NCI-H187 (cell line): Measurements from ENCODE around the gene FRMPD4.
"Not testable (repeated sequence)": the region's sequence is repeated elsewhere in the genome, so short reads cannot be mapped to it uniquely, and the experiment has no call there.

ENCODE experiments used
- DNase-seq, 2 experiments: peaks; one replicate each; lab custom pipeline; 2025; lab: John Stamatoyannopoulos, UW

The FRMPD4 gene

DNA sequence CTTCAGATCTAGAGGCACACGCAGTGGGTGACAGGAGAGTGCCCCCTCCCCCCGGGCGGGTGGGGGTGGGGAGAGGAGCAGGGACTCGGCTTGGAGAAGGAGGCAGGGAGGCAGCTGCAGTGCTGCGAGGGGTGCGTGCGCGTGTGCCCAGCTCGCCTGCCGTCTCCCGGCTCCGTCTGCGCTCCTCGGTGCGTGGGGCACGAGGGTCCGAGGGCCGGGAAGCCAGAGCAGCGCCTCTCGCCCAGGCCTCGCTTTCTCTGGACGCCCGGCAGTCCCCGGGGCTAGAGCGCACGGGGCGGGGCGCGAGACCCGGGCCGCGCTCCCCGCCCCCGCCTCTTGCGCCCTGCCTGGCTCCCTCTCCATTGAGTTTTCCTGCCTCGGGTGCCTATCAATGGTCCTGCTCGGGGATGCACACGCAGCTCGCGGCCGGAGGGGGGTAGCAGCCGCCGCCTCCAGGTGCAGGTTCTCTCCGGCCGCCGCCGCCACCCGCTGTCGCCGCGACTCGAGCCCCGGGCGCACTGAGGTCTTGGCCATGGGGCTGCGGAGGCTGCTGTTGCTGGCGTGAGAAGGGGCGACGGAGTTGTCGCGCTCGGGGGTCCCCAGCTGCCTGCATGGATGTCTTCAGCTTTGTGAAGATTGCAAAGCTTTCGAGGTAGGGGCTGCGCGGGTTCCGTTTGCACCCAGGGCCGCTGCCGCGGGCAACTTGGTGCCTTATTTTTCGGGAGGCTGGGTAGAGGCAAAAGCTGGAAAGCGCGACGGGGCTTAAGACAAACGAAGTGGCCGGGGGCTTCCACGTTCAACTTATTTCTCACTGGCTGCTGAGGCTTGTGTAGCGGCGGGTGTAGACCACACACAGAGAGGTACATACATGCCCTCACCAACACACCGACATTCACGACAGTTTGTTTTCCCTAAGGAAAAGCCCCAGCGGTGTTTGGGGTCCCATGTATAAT is at the start of gene FRMPD4:
FRMPD4 (plus strand) TSS at position 113 of the 953 bp plus-strand sequence; CDS start at position 612, 499 bp downstream.
- DNase-seq: no peak

DNA sequence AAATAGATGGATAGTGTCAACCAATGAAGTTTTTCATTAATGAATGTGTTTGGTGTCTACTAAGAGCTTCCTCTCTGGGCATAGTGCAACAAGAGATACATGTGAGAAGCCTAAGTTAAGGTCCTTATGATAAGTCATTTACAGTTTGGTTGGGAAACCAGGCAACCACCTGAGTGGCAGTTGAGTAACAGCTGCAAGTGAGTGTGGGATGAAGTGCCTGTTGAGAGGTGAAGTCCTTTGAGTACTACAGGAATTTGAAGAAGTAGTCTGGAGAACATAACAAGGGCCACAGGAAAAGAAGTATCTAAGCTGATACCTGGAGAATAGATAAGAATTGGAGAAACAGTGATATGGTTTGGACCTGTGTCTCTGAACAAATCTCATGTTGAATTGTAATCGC is 48.5 kb upstream of the FRMPD4 start:
- no peak for DNase-seq

DNA sequence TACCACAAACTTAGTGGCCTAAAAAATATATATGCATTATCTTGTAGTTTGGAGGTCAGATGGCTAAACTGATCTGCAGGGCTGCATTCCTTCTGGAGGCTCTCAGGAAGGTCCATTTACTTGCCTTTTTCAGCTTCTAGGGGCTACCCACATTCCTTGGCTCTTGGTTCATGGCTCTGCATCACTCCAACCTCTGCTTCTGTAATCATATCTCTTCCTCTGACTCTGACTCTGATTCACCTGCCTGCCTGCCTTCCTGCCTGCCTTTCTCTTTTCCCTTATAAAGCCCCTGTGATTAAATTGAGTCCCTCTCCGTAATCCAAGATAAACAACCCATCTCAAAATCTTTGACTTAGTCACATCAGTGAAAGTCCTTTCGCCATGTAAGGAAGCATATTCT is 25.0 kb upstream of the FRMPD4 start:
- no peak for DNase-seq

DNA sequence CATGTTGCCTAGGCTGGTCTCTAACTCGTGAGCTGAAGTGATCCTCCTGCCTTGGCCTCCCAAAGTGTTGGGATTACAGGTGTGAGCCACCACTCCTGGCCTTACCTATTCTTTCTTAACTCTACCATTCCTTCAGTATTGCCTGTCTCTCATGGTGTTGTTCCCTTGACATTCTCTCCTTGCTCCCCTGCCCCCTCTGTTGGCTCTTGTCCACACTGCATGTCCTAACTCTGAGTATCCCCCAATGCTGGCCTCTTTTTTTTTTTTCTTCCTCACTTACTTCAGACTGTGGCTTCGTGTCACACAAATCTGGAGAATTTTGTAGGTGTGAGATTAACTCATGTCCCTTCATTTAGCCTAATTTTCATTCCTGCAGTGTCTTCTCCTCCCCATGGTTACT is 22.9 kb upstream of the FRMPD4 start:
- DNase-seq: no peak

DNA sequence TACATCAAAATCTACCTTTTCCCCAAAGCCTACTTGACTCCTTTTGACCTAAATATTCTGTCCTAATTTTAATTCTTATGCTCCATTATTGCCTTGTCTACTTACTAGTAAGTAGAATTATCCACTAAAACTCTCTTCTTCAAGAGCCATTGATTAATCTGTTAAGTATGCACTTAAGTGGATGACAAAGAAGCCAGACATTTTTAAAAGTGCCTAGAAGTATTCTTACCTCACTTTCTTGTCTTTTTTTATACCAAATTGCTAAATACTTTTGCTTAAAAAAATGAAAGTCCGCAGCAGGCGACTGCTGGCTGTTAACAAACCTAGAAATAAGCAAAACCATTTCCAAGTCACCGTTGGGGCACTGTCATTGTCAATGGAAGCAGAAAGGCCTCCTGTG is 20.1 kb upstream of the FRMPD4 start:
- no peak for DNase-seq

DNA sequence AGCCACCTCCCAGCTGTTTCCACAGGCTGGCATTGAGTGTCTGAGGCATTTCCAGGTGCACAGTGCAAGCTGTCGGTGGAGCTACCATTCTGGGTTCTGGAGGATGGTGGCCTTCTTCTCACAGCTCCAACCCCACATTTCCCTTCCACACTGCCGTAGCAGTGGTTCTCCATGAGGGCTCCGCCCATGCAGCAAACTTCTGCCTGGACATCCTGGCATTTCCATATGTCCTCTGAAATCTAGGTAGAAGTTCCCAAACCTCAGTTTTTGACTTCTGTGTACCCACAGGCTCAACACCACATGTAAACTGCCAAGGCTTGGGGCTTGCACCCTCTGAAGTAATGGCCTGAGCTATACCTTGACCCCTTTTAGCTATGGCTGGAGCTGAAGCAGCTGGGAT is 10.3 kb upstream of the FRMPD4 start:
- DNase-seq: no peak

DNA sequence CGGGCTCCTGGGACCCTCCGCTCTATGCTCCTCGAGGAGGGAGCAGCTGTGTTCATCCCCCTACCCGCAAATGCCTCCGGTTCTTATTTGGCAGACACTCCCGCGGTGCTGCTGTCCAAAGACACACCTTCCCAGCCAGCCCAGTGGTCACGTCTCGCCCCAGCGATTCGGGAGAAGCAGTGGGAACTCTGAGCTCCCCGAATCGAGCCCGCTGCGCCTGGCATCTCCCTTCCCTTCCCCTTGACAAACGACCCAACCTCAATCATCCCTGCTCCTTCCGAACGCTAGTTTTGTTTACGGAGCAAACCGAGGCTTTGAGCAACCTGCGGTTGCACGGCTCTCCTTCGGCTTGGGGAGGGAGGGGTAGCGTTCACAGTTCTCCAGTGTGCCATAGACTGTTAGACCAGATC is 317 bp upstream of the FRMPD4 start:
- no peak for DNase-seq

DNA sequence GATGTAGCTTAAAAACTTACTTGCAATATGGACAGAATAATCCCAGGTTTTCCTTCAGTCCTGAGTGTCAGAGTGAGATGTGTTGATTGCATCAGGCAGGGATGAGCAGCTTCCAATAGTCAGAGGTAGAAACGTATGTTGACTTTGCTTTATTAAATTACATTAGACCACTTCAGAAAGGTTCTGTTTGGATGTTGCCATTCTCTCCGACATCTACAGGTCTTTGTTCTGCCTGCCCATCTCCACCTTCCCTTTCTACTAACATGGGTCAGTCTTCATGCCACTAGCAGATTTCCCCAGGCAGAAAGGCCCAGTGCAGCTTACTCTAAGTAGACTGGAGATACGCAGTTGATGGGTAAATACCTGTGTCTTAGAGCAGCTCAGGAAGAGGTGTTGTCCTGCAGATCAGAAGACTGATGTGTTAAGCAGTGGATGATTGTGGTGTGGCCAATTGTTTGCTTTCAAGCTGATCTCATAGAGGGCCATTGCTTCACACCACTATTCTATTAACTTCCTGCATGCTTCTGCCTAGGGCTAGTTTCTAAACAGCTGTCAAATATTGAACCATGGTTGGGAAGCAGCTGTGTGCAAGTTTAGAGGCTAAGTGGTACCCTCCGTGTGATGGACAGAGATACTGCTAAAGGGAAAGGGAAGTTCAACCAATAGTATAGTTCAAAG is 1.8 kb downstream of the FRMPD4 start:
- DNase-seq: no peak

DNA sequence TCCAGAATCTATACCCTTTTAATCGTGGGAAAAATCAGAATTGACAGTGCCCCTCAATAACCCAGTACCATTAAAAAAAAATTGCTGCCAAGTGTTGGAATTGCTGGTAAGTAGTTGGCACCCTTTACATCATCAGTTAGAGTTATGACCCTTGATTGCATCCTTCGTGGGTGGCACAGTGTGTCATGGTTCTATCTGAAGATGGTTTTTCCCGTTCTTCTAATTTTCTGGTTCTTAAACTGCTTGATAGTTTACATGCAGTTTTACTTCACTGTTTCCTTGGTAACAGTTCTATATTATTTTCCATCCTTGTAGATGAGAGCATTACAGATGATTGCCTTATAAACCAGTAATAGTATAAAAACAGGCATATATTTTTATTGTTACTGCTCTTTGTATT is 3.2 kb downstream of the FRMPD4 start:
- no peak for DNase-seq

DNA sequence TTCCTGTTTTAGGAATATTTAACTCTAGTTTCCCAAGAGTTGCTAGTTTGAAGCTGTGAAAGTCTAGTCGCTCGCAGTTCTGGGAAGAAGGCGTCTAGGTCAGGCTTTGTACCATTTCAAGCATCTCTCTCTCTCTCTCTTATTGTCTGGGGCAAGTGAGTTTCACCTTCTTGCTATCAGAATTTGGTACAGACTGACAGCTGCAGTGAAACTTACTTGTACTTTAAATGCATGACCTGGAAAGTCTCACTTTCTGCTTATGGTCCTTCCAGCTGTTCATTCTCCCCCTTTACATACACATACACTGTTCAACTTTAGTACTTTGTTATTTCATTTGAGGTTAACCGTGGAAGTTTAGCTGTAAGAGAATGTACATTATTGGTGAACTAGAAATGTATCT is 4.4 kb downstream of the FRMPD4 start:
- no peak for DNase-seq

DNA sequence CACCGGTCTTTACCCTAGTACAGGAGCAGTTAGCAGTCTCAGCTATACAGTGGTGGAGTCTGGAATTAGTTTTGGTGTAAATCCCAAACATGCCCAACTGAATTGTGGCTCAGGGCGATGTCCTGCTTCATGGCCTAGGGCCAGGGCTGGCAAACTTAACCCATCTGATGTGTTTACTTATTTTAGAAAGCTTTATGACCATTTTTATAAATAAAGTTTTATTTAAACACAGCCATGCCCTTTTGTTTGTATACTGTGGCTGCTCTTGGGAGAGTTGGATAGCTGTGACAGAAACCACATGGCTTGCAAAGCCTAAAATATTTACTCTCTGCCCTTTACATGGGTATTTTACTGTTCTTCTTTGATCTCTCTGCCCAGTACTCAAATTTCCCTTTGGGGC is 7.1 kb downstream of the FRMPD4 start:
- DNase-seq: no peak

DNA sequence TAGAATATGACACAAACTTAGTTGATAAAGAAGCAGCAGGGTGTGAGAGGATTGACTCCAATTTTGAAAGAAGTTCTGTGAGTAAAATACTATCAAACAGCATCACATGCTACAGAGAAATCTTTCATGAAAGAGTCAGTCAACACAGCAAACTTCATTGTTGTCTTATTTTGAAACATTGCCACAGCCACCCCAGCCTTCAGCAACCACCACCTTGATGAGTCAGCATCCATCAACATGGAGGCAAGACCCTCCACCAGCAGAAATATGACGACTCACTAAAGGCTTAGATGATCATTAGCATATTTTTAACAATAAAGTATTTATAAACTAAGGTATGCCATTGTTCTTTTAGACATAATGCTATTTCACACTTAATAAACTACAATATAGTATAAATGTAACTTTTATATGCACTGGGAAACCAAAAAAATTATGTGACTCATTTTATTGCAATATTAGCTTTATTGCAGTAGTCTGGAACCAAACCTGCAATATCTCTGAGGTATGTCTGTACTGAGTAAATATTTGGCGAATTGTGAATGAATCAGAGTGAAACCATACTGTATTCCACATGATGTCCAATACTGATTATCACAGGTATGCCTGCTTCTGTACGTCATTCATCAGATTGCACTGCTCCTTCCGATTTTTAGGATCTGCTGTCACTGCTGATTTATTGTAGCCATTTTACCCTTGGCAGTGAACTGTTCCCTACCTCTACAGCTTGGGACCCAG is 11.6 kb downstream of the FRMPD4 start:
- no peak for DNase-seq

DNA sequence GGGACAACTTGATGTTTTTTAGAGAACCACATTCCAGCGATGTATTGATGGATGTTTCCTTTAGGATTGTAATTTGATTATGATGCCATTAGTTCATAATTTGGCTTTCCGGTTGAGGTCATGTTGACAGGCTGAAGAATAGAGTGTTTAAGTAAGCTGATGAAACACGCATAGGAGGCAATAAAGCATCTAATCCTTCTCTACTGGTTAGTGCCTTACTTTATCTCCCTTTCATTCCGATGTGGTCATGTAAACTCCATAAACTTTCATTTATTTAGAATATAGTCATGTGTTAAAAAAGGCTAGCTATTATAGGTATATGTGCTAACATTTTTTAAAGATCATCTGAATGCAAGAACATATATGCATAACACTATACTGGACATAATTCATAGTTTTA is 15.0 kb downstream of the FRMPD4 start:
- no peak for DNase-seq

DNA sequence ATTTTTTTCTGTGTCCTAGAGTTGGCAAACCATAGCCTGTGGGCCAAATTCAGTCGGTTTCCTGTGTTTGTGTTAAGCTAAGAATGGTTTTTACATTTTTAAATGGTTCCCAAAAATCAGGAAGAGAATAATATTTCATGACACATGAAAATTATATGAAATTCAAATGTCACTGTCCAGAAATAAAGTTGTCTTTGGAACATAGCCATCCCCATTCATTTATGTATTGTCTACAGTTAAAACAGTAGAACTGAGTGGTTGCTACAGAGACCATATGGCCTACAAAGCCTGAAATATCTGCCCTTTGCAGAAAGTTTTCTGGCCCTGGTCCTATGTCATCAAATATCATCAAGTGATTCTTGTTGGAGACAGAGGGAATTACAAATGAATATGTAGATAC is 15.5 kb downstream of the FRMPD4 start:
- no peak for DNase-seq

DNA sequence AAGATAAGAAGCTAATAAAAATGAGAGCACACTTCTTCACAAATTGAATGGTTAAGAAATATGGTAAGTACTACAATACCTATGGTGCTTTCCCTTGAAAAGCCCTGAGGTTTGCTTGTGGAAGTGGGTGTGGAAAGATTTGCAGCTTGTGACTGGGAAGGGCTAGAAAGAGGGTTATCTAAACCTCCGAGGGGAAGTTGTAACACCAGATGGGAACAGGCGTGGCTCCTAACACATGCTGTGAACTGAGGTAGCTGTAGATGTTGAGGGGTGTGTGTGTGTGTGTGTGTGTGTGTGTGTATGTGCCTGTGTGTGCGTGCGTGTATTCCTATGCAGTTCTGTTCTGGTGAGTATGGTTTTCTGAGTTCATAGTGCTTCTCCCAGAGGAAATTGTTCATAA is 21.5 kb downstream of the FRMPD4 start:
- no peak for DNase-seq

DNA sequence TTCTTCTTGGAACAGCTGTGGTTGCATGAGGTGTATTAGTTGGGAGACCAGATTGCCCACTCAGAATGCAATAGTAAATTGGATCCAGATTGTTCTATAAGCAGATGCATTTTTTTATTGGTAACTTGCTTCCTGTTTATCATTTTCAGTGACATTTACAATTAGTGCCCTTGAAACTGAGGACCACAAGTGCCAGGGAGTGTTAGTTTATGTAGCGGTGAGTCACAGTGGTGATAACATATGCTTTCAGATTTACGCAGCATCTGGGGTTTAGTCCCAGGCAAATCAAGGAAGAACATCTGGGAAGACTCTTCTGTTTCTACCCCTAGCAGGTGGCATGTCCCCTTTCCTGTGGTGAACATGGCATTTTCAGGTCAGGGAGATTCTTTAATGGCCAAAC is 24.1 kb downstream of the FRMPD4 start:
- DNase-seq: no peak

DNA sequence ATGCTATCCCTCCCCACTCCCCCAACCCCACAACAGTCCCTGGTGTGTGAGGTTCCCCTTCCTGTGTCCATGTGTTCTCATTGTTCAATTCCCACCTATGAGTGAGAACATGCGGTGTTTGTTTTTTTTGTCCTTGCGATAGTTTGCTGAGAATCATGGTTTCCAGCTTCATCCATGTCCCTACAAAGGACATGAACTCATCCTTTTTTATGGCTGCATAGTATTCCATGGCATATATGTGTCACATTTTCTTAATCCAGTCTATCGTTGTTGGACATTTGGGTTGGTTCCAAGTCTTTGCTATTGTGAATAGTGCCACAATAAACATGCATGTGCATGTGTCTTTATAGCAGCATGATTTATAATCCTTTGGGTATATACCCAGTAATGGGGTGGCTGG is 25.9 kb downstream of the FRMPD4 start:
- DNase-seq: not testable (repeated sequence)

DNA sequence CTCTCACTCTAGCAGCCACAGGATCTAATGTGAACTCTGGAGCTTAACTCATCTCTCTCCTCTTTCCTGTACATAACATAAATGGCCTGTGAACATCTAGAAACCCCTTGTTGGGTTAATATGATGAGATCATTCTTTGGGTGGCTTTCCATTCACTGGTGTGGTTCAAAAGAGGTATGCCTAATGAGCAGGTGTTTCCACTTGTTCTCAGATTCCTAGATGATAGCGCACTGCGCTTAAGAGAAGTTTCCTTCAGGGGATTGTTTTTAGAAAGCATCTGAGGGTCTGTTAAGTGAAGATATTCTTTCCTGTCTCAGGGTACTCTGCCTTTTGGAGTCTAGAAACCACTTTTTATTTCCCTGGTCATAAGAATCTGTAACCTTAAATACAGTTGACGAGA is 32.5 kb downstream of the FRMPD4 start:
- no peak for DNase-seq

DNA sequence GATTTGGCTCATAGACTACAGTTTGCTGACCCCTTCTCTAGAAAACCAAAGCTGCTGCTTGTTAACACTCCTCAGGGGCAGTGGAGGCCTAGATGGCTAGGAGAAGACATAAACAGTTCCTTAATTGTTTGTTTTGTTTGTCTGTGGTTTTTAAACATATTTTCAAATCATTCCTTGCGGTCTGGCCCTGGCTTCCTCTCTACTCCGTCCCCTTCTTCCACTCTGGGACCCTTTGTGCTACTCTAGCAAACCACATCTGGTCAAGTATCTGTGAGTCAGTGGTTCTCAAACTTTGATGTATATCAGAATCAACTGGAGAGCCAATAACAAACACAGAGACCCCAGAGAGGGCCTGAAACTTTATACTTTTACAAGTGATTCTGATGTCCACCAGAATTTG is 36.1 kb downstream of the FRMPD4 start:
- DNase-seq: no peak

DNA sequence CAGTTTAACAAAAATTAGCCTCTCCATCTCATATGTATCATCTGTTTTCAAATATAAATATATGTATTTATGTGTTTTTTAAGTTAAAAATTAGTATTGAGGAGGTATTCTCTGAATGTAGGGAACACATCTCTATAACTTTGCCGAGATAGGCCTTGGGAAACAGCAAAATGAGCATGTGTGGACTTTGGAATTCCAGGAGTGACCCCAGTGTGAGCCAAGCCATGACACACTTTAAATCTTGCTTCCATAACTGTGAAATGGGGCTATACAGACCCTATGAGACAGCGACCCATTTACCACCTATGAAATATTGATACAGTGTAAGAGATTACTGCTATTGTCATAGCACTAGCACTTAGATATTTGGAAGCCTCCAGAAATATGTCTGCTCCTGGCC is 58.8 kb downstream of the FRMPD4 start:
- DNase-seq: no peak

DNA sequence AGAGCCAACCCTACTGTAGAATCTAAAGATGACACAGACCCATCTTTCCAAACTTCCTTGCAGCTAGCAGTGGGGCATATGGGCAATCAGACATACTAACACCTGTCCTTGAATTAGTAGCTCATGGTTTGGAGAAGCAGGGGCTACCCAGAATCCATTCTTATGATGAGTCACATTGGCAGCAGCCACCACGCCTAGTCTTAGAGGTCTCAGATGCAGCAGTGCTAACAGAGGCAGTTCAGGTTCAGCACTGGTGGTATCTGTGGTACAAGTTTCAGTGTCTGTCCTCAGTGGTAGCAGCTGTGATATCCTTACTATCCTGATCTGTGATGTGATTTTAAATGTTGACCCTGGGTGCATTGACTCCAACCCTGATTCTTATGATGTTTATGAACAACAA is 68.1 kb downstream of the FRMPD4 start:
- DNase-seq: no peak

DNA sequence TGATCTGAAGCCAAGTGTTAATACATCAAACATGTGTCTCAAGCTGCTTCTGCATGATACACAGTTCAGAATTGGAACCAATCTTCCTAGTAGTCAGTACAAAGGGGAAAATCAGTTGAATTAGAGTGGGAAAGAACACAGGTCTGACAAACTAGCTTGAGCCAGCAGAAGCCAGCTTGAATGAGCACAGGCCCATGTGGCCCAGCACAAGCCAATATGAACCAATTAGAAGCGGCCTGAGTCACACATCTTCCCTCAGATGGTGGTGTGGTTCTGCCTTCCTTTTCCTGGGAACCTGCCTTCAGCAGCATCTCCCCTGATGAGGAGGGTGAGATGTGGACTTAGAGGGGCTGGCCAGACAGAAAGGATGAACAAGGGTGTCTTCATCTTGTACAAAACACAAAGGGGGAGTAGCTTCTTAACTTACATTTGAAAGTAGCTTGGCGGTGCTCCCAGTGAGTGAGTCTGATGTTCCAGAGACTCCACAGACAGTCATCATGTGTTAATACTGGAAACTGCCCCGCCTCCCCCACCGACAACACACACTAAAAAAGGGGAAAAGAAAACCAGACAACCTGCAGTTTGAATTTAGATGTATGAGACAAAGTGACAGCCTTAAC is 72.0 kb downstream of the FRMPD4 start:
- DNase-seq: no peak
